Spinal cord (tissue), 10 donors: ENCODE results near the gene EID2. TPM values are rescaled to one million over a fixed set of nuclear protein-coding genes. Genes with fewer than 3 reads are reported as not detected.

Source experiments
- DNase-seq, 6 donors: peaks; one replicate each; pipeline versions ENCODE4 v3.0.0 to v3.0.0-alpha.2; 2013 to 2015; ENCODE audit warnings: low spot score in 6 of 6, low read depth in 4 of 6
- H3K27ac ChIP-seq: one replicate; pipeline ENCODE4 v1.5.1; 2013; ENCODE audit warnings: low read depth, low read length, control low read depth
- H3K27me3 ChIP-seq: one replicate; pipeline ENCODE4 v1.6.1; 2013; ENCODE audit warnings: low read length; ENCODE audit not compliant: control insufficient read depth, insufficient read depth
- H3K36me3 ChIP-seq: one replicate; pipeline ENCODE4 v1.6.1; 2013; ENCODE audit warnings: low read length; ENCODE audit not compliant: control insufficient read depth, insufficient read depth
- H3K4me1 ChIP-seq: one replicate; pipeline ENCODE4 v1.6.1; 2013; ENCODE audit warnings: low read length; ENCODE audit not compliant: control insufficient read depth, insufficient read depth
- H3K4me3 ChIP-seq: one replicate; pipeline ENCODE4 v1.5.1; 2013; ENCODE audit warnings: low read depth, low read length, control low read depth
- H3K9me3 ChIP-seq: one replicate; pipeline ENCODE4 v1.6.1; 2013; ENCODE audit warnings: low read length; ENCODE audit not compliant: control insufficient read depth, insufficient read depth
- WGBS: methylation state at CpG from one replicate; pipeline ENCODE4 v1.1.5; 2013; ENCODE audit warnings: missing lambda C conversion rate; ENCODE audit not compliant: insufficient coverage; 5-methylcytosine and 5-hydroxymethylcytosine counted together
- polyA plus RNA-seq, 2 donors: library from polyadenylated mRNA; unstranded; fragments of 120-200 nt; gene quantifications; one replicate each; pipeline ENCODE4 v1.2.1, GENCODE V29; 2013; ENCODE audit not compliant: insufficient read length in 2 of 2
- total RNA-seq, 2 donors: library from RNA; depleted of rRNA in 1 of 2; stranded (reverse); fragments of 120-200 nt in 1 of 2; fragments of >200 nt in 1 of 2; gene quantifications; one replicate each; pipeline versions ENCODE4 v1.2.3 to v1.2.4, GENCODE V29; 2013 to 2014
- donor health status: healthy.

Gene EID2
- total and polyA plus RNA-seq, 4 donors: 15.8 to 42.0 (median 28.0) TPM

GRCh38 chr19:39520541-39521484, 19.1 kb downstream of the EID2 start:
- Histone ChIP-seq H3K9me3 (no peaks in the 10 kb centered on the region), H3K27ac (no peak overlapping the region), H3K4me1 (peaks cover 5% of the 10 kb centered on the region), H3K36me3 (peaks cover 17% of the 10 kb centered on the region), H3K27me3 (peaks cover 6% of the 10 kb centered on the region), H3K4me3 (no peak overlapping the region)
- no peak for DNase-seq
- WGBS: 94% methylated on average over 2 of the region's 8 CpGs

GRCh38 chr19:39518975-39519374, 21.0 kb downstream of the EID2 start:
- Histone ChIP-seq H3K27ac (no peak overlapping the region), H3K4me3 (no peak overlapping the region), H3K36me3 (peaks cover 6% of the 10 kb centered on the region), H3K4me1 (peaks cover 17% of the 10 kb centered on the region), H3K9me3 (no peaks in the 10 kb centered on the region), H3K27me3 (peaks cover 24% of the 10 kb centered on the region)
- WGBS: 94% methylated on average over 4 of the region's 9 CpGs
- DNase-seq: no peak

GRCh38 chr19:39518458-39518857, 21.5 kb downstream of the EID2 start:
- no peaks in the 10 kb centered on the region for H3K9me3 ChIP-seq
- no peak overlapping the region for H3K27ac ChIP-seq
- 100% methylated on average over 1 of the region's 5 CpGs for WGBS
- peaks cover 17% of the 10 kb centered on the region for H3K4me1 ChIP-seq
- no peak for DNase-seq
- H3K36me3 ChIP-seq: peaks cover 2% of the 10 kb centered on the region
- H3K4me3 ChIP-seq: no peak overlapping the region
- H3K27me3 ChIP-seq: peaks cover 29% of the 10 kb centered on the region

GRCh38 chr19:39517432-39517831, 22.5 kb downstream of the EID2 start:
- Histone ChIP-seq H3K4me3 (no peak overlapping the region), H3K27me3 (peaks cover 33% of the 10 kb centered on the region), H3K4me1 (peaks cover 17% of the 10 kb centered on the region), H3K9me3 (no peaks in the 10 kb centered on the region), H3K27ac (no peak overlapping the region), H3K36me3 (peaks cover 2% of the 10 kb centered on the region)
- WGBS: 86% methylated on average over 3 of the region's 3 CpGs
- no peak for DNase-seq

GRCh38 chr19:39516270-39516669, 23.7 kb downstream of the EID2 start:
- Histone ChIP-seq H3K9me3 (no peaks in the 10 kb centered on the region), H3K27me3 (peaks cover 34% of the 10 kb centered on the region), H3K4me1 (peaks cover 17% of the 10 kb centered on the region), H3K27ac (no peak overlapping the region), H3K36me3 (peaks cover under 1% of the 10 kb centered on the region), H3K4me3 (peak overlapping the region; percentile 53)
- no peak for DNase-seq
- WGBS: 37% methylated on average over 3 of the region's 6 CpGs

GRCh38 chr19:39515551-39516191, 24.3 kb downstream of the EID2 start:
- H3K27me3 ChIP-seq: peaks cover 34% of the 10 kb centered on the region
- H3K4me1 ChIP-seq: peaks cover 17% of the 10 kb centered on the region
- H3K36me3 ChIP-seq: peaks cover 2% of the 10 kb centered on the region
- no peak overlapping the region for H3K27ac ChIP-seq
- peak overlapping the region; percentile 53 for H3K4me3 ChIP-seq
- DNase-seq: no peak
- 2% methylated on average over 38 of the region's 44 CpGs for WGBS
- H3K9me3 ChIP-seq: no peaks in the 10 kb centered on the region

- DNase-seq: peak in 2 of 6 donors; percentile 35 to 55
- no peaks in the 10 kb centered on the region for H3K9me3 ChIP-seq
- no peak within 1 kb of the TSS for H3K27ac ChIP-seq
- H3K4me3 ChIP-seq: peak within 1 kb of the TSS; percentile 53
- peaks cover 2% of the 10 kb centered on the region for H3K36me3 ChIP-seq
- under 1% methylated on average over 56 of the region's 56 CpGs for WGBS
- peaks cover 34% of the 10 kb centered on the region for H3K27me3 ChIP-seq
- H3K4me1 ChIP-seq: peaks cover 17% of the 10 kb centered on the region
Measured at GRCh38 chr19:39514840-39515550, 25.0 kb downstream of the EID2 start, which contains the start of gene SELENOV. Gene SELENOV (plus strand): TSS chr19:39515139. CDS start chr19:39515213, 74 bp downstream.

- no peak overlapping the region for H3K4me3 ChIP-seq
- H3K4me1 ChIP-seq: peaks cover 22% of the 10 kb centered on the region
- H3K27ac ChIP-seq: no peak overlapping the region
- no peak for DNase-seq
- H3K27me3 ChIP-seq: peaks cover 36% of the 10 kb centered on the region
- no CpG with 5 or more reads among the region's 2 CpGs for WGBS
- H3K9me3 ChIP-seq: no peaks in the 10 kb centered on the region
- H3K36me3 ChIP-seq: peaks cover 2% of the 10 kb centered on the region
Measured at GRCh38 chr19:39512988-39513387, 27.0 kb downstream of the EID2 start.

GRCh38 chr19:39509233-39509632, 30.7 kb downstream of the EID2 start:
- no peak for DNase-seq
- no peak overlapping the region for H3K27ac ChIP-seq
- H3K36me3 ChIP-seq: peaks cover 14% of the 10 kb centered on the region
- peaks cover 23% of the 10 kb centered on the region for H3K27me3 ChIP-seq
- H3K4me1 ChIP-seq: peaks cover 18% of the 10 kb centered on the region
- no peak overlapping the region for H3K4me3 ChIP-seq
- no CpG with 5 or more reads among the region's 2 CpGs for WGBS
- no peaks in the 10 kb centered on the region for H3K9me3 ChIP-seq
